ENCODE data around the gene ENPP6.

- no peak for TF ChIP-seq BHLHE40 (IDR thresholded peaks at IDR 0.05; ENCODE audit: low read depth, low read length)
- TF ChIP-seq REST (IDR thresholded peaks at IDR 0.05), result no peak
- TF ChIP-seq CTCF (IDR thresholded peaks at IDR 0.05), result no peak
- TF ChIP-seq POLR2A (IDR thresholded peaks at IDR 0.05; ENCODE audit: low read length), result no peak
- no peak for TF ChIP-seq POLR2AphosphoS2 (conservative IDR thresholded peaks at IDR 0.05; ENCODE audit: low read length)
Observed at GRCh38 chr4:184110452-184111224, 107.0 kb downstream of the ENPP6 start.
